WERI-Rb-1 (cell line): Measurements from ENCODE around the gene CPSF6.

ENCODE experiments used
- DNase-seq: peaks from one replicate; pipeline ENCODE4 v3.0.0-alpha.2; 2020
- H3K27ac ChIP-seq: fragments of 250-450 bp; sonication (Bioruptor Pico); 2 replicates; pipeline ENCODE4 v1.5.1; 2020; ENCODE audit warnings: mild to moderate bottlenecking, moderate library complexity
- H3K27me3 ChIP-seq: fragments of 250-450 bp; sonication (Bioruptor Pico); 2 replicates; pipeline ENCODE4 v1.5.1; 2021; ENCODE audit warnings: mild to moderate bottlenecking, low read depth, moderate library complexity; ENCODE audit not compliant: insufficient read depth, severe bottlenecking
- H3K36me3 ChIP-seq: fragments of 250-450 bp; sonication (Bioruptor Pico); 2 replicates; pipeline ENCODE4 v1.5.1; 2020; ENCODE audit warnings: mild to moderate bottlenecking, moderate library complexity
- H3K4me3 ChIP-seq: 2 replicates; pipeline ENCODE4 v1.5.1; 2011; ENCODE audit warnings: low read depth, mild to moderate bottlenecking, control low read depth, low read length
- H3K9me3 ChIP-seq: fragments of 250-450 bp; sonication (Bioruptor Pico); 2 replicates; pipeline ENCODE4 v1.5.1; 2021; ENCODE audit warnings: mild to moderate bottlenecking, moderate library complexity; ENCODE audit not compliant: severe bottlenecking
- TF ChIP-seq, protein P1 (sequence below): IDR thresholded peaks from 2 replicates; pipeline ENCODE4 v1.5.1; 2011; ENCODE audit warnings: low read depth, mild to moderate bottlenecking, control low read depth, inconsistent platforms, low read length

CPSF6 gene

GRCh38 chr12:69266036-69266635 is 26.8 kb downstream of the CPSF6 start:
- TF ChIP-seq, protein P1, sequence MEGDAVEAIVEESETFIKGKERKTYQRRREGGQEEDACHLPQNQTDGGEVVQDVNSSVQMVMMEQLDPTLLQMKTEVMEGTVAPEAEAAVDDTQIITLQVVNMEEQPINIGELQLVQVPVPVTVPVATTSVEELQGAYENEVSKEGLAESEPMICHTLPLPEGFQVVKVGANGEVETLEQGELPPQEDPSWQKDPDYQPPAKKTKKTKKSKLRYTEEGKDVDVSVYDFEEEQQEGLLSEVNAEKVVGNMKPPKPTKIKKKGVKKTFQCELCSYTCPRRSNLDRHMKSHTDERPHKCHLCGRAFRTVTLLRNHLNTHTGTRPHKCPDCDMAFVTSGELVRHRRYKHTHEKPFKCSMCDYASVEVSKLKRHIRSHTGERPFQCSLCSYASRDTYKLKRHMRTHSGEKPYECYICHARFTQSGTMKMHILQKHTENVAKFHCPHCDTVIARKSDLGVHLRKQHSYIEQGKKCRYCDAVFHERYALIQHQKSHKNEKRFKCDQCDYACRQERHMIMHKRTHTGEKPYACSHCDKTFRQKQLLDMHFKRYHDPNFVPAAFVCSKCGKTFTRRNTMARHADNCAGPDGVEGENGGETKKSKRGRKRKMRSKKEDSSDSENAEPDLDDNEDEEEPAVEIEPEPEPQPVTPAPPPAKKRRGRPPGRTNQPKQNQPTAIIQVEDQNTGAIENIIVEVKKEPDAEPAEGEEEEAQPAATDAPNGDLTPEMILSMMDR, result no peak
- Histone ChIP-seq H3K9me3 (no peaks in the 10 kb centered on the region), H3K4me3 (no peak overlapping the region), H3K27me3 (no peaks in the 10 kb centered on the region), H3K36me3 (peaks cover 75% of the 10 kb centered on the region), H3K27ac (no peak overlapping the region)
- no peak for DNase-seq

DNA sequence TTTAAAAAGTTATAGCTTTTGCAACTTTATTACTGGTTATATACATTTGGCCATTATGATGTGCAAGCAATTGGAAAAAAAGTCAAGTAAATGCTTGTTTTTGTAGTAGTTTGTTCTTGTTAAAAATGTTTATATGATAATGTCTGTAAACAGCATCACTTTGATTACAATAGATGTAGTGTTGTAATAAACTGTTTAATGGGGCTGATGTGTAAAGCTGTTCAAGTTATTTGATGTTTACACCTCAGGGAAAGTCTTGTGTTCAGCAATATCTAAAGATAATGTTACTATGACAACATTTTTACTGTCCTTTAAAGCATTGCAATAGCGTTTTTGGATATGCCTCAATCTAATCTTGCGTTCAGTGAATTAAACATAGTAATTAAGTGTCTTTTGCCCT is 30.4 kb downstream of the CPSF6 start:
- H3K9me3 ChIP-seq, result no peaks in the 10 kb centered on the region
- H3K4me3 ChIP-seq, result no peak overlapping the region
- H3K27me3 ChIP-seq, result no peaks in the 10 kb centered on the region
- H3K27ac ChIP-seq, result no peak overlapping the region
- TF ChIP-seq, protein P1, result no peak
- DNase-seq, result no peak
- H3K36me3 ChIP-seq, result peaks cover 47% of the 10 kb centered on the region

DNA sequence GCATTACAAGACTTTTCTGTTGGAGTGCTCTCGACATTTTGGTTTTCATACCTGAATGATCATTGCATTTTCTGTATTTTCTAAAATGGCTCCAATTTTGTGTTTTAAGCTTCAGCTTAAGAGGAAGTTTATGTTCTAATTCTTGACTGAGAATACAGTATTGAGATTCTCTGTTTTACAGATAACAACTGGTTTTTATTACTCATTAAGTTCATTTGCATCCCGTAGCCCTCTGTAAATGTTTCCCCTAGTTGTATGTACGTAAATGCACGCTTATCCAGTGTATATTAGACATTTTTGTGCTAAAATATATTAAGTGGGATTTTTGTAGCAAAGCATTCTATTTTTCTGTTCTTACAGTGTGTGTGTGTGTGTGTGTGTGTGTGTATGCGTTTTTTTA is 33.1 kb downstream of the CPSF6 start:
- H3K27ac ChIP-seq, result no peak overlapping the region
- DNase-seq, result no peak
- H3K27me3 ChIP-seq, result no peaks in the 10 kb centered on the region
- peaks cover 30% of the 10 kb centered on the region for H3K36me3 ChIP-seq
- H3K4me3 ChIP-seq, result no peak overlapping the region
- TF ChIP-seq, protein P1, result no peak
- no peaks in the 10 kb centered on the region for H3K9me3 ChIP-seq

GRCh38 chr12:69274861-69275260 is 35.5 kb downstream of the CPSF6 start:
- TF ChIP-seq, protein P1, result no peak
- no peak for DNase-seq
- H3K9me3 ChIP-seq, result no peaks in the 10 kb centered on the region
- peaks cover 14% of the 10 kb centered on the region for H3K36me3 ChIP-seq
- H3K4me3 ChIP-seq, result no peak overlapping the region
- no peaks in the 10 kb centered on the region for H3K27me3 ChIP-seq
- H3K27ac ChIP-seq, result no peak overlapping the region

- H3K4me3 ChIP-seq, result no peak overlapping the region
- TF ChIP-seq, protein P1, result no peak
- no peaks in the 10 kb centered on the region for H3K9me3 ChIP-seq
- H3K36me3 ChIP-seq, result peaks cover 8% of the 10 kb centered on the region
- DNase-seq, result no peak
- H3K27me3 ChIP-seq, result no peaks in the 10 kb centered on the region
- no peak overlapping the region for H3K27ac ChIP-seq
Observed at GRCh38 chr12:69275471-69275891, 36.1 kb downstream of the CPSF6 start.
